ENCODE data around the gene USP6NL.
A peak's percentile ranks its signal among the peaks of the same experiment; 100 is the strongest.

Gene USP6NL

DNA sequence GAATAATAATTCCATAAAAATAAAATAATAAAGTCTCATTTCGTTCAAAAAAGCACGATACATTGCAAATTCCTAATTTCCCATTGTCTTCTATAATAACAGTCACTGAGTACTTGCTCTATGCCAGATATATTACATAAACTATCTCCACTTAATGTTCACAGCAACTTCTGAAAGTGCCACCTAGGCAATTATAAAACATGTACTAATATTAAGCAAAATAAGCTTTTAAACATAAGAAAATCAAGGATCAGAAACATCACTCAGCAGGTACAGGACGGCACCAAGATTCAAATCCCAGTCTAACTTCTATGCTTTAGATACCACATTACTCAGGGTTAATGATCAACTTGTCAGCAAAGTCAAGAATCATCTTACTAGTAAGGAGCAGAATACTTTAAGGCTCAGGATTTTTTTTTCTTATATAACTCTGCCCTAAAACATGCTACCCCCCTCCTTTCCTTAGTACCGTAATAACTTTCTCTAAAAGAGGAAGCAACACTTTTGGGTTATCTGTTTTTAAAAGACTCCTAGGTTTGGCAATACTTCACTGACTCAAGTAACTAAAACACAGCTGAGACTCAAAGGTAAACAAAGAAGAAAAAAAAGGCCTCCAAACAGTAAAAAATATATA is 51.3 kb downstream of the USP6NL start:
- in situ Hi-C loops (cut with HindIII; ENCODE audit: low sequenced_read_pairs), result loop anchor here (5.0 kb wide), 1 partner anchor 42 kb away; no protein-coding TSS in a partner anchor
- no peak overlapping the region for H3K4me3 ChIP-seq (ENCODE audit: low read depth, low read length)
- DNase-seq (ENCODE audit: low read depth), result no peak
- TF ChIP-seq, protein P1, sequence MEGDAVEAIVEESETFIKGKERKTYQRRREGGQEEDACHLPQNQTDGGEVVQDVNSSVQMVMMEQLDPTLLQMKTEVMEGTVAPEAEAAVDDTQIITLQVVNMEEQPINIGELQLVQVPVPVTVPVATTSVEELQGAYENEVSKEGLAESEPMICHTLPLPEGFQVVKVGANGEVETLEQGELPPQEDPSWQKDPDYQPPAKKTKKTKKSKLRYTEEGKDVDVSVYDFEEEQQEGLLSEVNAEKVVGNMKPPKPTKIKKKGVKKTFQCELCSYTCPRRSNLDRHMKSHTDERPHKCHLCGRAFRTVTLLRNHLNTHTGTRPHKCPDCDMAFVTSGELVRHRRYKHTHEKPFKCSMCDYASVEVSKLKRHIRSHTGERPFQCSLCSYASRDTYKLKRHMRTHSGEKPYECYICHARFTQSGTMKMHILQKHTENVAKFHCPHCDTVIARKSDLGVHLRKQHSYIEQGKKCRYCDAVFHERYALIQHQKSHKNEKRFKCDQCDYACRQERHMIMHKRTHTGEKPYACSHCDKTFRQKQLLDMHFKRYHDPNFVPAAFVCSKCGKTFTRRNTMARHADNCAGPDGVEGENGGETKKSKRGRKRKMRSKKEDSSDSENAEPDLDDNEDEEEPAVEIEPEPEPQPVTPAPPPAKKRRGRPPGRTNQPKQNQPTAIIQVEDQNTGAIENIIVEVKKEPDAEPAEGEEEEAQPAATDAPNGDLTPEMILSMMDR (IDR thresholded peaks at IDR 0.05; ENCODE audit: low read depth, low read length, missing control alignments), result no peak

GRCh38 chr10:11557967-11558366 is 53.5 kb downstream of the USP6NL start:
- no peak for DNase-seq (ENCODE audit: low read depth)
- H3K4me3 ChIP-seq (ENCODE audit: low read depth, low read length), result no peak overlapping the region
- in situ Hi-C loops (cut with HindIII; ENCODE audit: low sequenced_read_pairs), result no loop called here
- TF ChIP-seq, protein P1 (IDR thresholded peaks at IDR 0.05; ENCODE audit: low read depth, low read length, missing control alignments), result no peak

- in situ Hi-C loops (cut with HindIII; ENCODE audit: low sequenced_read_pairs), result no loop called here
- no peak overlapping the region for H3K4me3 ChIP-seq (ENCODE audit: low read depth, low read length)
- no peak for DNase-seq (ENCODE audit: low read depth)
- TF ChIP-seq, protein P1 (IDR thresholded peaks at IDR 0.05; ENCODE audit: low read depth, low read length, missing control alignments), result no peak
Observed at GRCh38 chr10:11557513-11557912, 53.9 kb downstream of the USP6NL start.

DNA sequence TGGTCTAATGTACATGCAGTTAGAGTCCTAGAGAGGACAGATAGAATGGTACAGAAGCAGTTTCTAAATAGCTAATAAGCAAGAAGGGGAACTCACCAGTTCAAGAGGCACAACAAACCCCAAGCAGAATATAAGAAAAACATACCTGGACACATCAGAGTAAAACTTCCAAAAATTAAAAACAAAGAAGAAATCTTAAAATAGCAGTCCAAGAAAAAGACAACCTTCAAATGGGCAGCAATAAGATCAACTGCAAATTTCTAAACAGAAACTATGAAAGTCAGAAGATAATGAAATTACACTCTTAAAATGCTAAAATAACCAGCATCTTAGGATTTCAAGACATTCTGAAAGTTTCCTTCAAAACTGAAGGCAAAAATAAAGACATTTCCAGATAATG is 55.9 kb downstream of the USP6NL start:
- no peak for DNase-seq (ENCODE audit: low read depth)
- no peak overlapping the region for H3K4me3 ChIP-seq (ENCODE audit: low read depth, low read length)
- TF ChIP-seq, protein P1 (IDR thresholded peaks at IDR 0.05; ENCODE audit: low read depth, low read length, missing control alignments), result no peak
- in situ Hi-C loops (cut with HindIII; ENCODE audit: low sequenced_read_pairs), result no loop called here

GRCh38 chr10:11553773-11554381 is 57.6 kb downstream of the USP6NL start:
- no peak for DNase-seq (ENCODE audit: low read depth)
- TF ChIP-seq, protein P1 (IDR thresholded peaks at IDR 0.05; ENCODE audit: low read depth, low read length, missing control alignments), result no peak
- H3K4me3 ChIP-seq (ENCODE audit: low read depth, low read length), result no peak overlapping the region
- in situ Hi-C loops (cut with HindIII; ENCODE audit: low sequenced_read_pairs), result no loop called here

DNA sequence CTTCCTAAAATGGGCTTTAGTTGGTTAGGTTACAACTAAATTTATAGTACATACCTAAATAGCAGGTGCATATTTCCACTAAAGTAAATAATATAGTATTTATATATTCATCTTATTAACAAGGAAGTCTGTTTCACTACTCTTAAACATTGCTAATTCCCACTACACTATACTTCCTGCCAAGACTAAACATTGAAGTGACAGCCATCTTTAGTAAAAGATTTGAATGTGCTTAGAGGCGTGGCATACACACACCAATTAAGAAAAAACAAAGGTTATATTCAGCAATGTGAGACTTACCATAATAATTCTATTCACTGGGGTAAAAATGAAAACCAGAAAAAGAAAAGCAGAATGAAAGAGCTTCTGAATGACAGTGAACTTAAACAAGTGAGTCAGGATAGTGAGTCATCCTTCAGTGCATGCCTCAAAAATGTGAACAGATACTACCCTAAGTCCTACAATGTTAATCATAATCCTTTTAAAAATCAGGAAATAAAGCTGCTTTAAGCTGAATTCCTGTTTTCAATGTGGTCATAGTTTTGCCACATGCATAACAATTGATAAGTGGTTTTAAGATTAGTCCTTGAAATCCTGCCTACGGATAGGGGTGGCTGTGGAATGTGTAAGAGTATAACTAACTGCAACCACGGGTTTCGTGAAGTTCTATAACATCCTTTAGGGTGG is 59.4 kb downstream of the USP6NL start:
- TF ChIP-seq, protein P1 (IDR thresholded peaks at IDR 0.05; ENCODE audit: low read depth, low read length, missing control alignments), result no peak
- no peak overlapping the region for H3K4me3 ChIP-seq (ENCODE audit: low read depth, low read length)
- in situ Hi-C loops (cut with HindIII; ENCODE audit: low sequenced_read_pairs), result no loop called here
- peak; percentile 91 for DNase-seq (ENCODE audit: low read depth)

Measured in astrocyte of the cerebellum (primary cell).